ENCODE data around the gene MVB12B. TPM values are rescaled to one million over a fixed set of nuclear protein-coding genes. Genes with fewer than 3 reads are reported as not detected.
A peak's percentile ranks its signal among the peaks of the same experiment; 100 is the strongest.

MVB12B gene
- total and polyA plus RNA-seq, 2 donors: 4.4 to 11.5 TPM

- H3K36me3 ChIP-seq (ENCODE audit: control insufficient read depth in 2 of 2, insufficient read depth in 2 of 2, low read length in 1 of 2): peaks cover 0 to 8% of the 10 kb centered on the region in 2 donors
- no peak overlapping the region for H3K4me3 ChIP-seq (ENCODE audit: low read length in 2 of 2)
- no peak overlapping the region for H3K27ac ChIP-seq (ENCODE audit: low read depth in 1 of 2, low read length in 1 of 2)
- H3K9me3 ChIP-seq (ENCODE audit: control insufficient read depth in 2 of 2, insufficient read depth in 1 of 2, low read length in 1 of 2): no peaks in the 10 kb centered on the region
- 66% methylated on average over 20 of the region's 20 CpGs for WGBS
- peak in 6 of 9 donors; percentile 58 to 85 (median 81) for DNase-seq (ENCODE audit: low read depth in 6 of 9, low spot score in 9 of 9)
- H3K4me1 ChIP-seq (ENCODE audit: control insufficient read depth in 2 of 2, insufficient read depth in 2 of 2, low read length in 2 of 2): peaks cover 21 to 27% of the 10 kb centered on the region in 2 donors
- no peaks in the 10 kb centered on the region for H3K27me3 ChIP-seq (ENCODE audit: control insufficient read depth in 2 of 2, insufficient read depth in 1 of 2, low read length in 1 of 2)
Observed at GRCh38 chr9:126490871-126491567, 164.4 kb downstream of the MVB12B start.

DNA sequence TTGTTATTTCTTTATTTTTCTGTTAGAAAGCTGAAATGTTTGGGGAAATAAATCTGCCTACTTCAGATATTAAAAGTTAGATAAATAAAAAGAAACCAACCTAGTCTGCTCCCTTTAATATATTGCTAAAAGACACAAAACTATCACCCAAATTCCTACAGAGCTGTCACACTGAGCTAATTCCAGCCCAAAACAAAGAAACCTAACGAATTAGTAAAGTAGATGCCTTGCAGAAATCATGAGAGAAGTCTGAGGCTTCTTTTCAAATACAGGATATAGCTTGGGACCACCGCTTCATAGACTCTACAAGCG lies 164.9 kb downstream of the MVB12B start:
- Histone ChIP-seq H3K4me3 (ENCODE audit: low read length in 2 of 2) (no peak overlapping the region), H3K27me3 (ENCODE audit: control insufficient read depth in 2 of 2, insufficient read depth in 1 of 2, low read length in 1 of 2) (no peaks in the 10 kb centered on the region), H3K27ac (ENCODE audit: low read depth in 1 of 2, low read length in 1 of 2) (no peak overlapping the region), H3K36me3 (ENCODE audit: control insufficient read depth in 2 of 2, insufficient read depth in 2 of 2, low read length in 1 of 2) (peaks cover 0 to 3% of the 10 kb centered on the region in 2 donors), H3K4me1 (ENCODE audit: control insufficient read depth in 2 of 2, insufficient read depth in 2 of 2, low read length in 2 of 2) (peaks cover 21 to 27% of the 10 kb centered on the region in 2 donors), H3K9me3 (ENCODE audit: control insufficient read depth in 2 of 2, insufficient read depth in 1 of 2, low read length in 1 of 2) (no peaks in the 10 kb centered on the region)
- 89% methylated on average over 3 of the region's 3 CpGs for WGBS
- DNase-seq (ENCODE audit: low read depth in 6 of 9, low spot score in 9 of 9): no peak

- DNase-seq (ENCODE audit: low read depth in 6 of 9, low spot score in 9 of 9): no peak
Observed at GRCh38 chr9:126491949-126492348, 165.3 kb downstream of the MVB12B start.

GRCh38 chr9:126494264-126494663 lies 167.6 kb downstream of the MVB12B start:
- DNase-seq (ENCODE audit: low read depth in 6 of 9, low spot score in 9 of 9): no peak
- Histone ChIP-seq H3K4me1 (ENCODE audit: control insufficient read depth in 2 of 2, insufficient read depth in 2 of 2, low read length in 2 of 2) (peaks cover 15 to 21% of the 10 kb centered on the region in 2 donors), H3K27me3 (ENCODE audit: control insufficient read depth in 2 of 2, insufficient read depth in 1 of 2, low read length in 1 of 2) (peaks cover 0 to 4% of the 10 kb centered on the region in 2 donors), H3K27ac (ENCODE audit: low read depth in 1 of 2, low read length in 1 of 2) (no peak overlapping the region), H3K9me3 (ENCODE audit: control insufficient read depth in 2 of 2, insufficient read depth in 1 of 2, low read length in 1 of 2) (no peaks in the 10 kb centered on the region), H3K36me3 (ENCODE audit: control insufficient read depth in 2 of 2, insufficient read depth in 2 of 2, low read length in 1 of 2) (peaks cover 0 to 5% of the 10 kb centered on the region in 2 donors), H3K4me3 (ENCODE audit: low read length in 2 of 2) (no peak overlapping the region)
- WGBS: 96% methylated on average over 6 of the region's 6 CpGs

More at GRCh38 chr9:126491949-126492348, 165.3 kb downstream of the MVB12B start:
- Histone ChIP-seq H3K4me1 (ENCODE audit: control insufficient read depth in 2 of 2, insufficient read depth in 2 of 2, low read length in 2 of 2) (peaks cover 21 to 27% of the 10 kb centered on the region in 2 donors), H3K9me3 (ENCODE audit: control insufficient read depth in 2 of 2, insufficient read depth in 1 of 2, low read length in 1 of 2) (no peaks in the 10 kb centered on the region), H3K27ac (ENCODE audit: low read depth in 1 of 2, low read length in 1 of 2) (no peak overlapping the region), H3K27me3 (ENCODE audit: control insufficient read depth in 2 of 2, insufficient read depth in 1 of 2, low read length in 1 of 2) (no peaks in the 10 kb centered on the region), H3K36me3 (ENCODE audit: control insufficient read depth in 2 of 2, insufficient read depth in 2 of 2, low read length in 1 of 2) (peaks cover 0 to 3% of the 10 kb centered on the region in 2 donors), H3K4me3 (ENCODE audit: low read length in 2 of 2) (no peak overlapping the region)
- 95% methylated on average over 10 of the region's 10 CpGs for WGBS

DNA sequence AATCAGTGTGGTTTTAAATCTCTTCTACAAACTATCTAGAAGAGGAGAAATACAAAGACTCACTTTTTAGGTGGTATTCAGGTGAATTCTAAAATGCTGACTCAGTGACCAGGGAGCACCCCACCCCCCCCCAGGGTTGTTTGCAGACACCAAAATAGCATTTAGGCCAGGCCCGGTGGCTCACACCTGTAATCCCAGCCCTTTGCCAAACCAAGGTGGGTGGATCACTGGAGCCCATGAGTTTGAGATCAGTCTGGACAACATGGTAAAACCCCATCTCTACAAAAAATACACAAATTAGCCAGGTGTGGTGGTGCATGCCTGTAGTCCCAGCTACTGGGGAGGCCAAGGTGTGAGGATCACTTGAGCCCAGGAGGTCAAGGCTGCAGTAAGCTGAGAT lies 168.1 kb downstream of the MVB12B start:
- H3K36me3 ChIP-seq (ENCODE audit: control insufficient read depth in 2 of 2, insufficient read depth in 2 of 2, low read length in 1 of 2): peaks cover 0 to 5% of the 10 kb centered on the region in 2 donors
- H3K27me3 ChIP-seq (ENCODE audit: control insufficient read depth in 2 of 2, insufficient read depth in 1 of 2, low read length in 1 of 2): peaks cover 4 to 9% of the 10 kb centered on the region in 2 donors
- WGBS: 98% methylated on average over 1 of the region's 1 CpG
- no peak for DNase-seq (ENCODE audit: low read depth in 6 of 9, low spot score in 9 of 9)
- H3K4me1 ChIP-seq (ENCODE audit: control insufficient read depth in 2 of 2, insufficient read depth in 2 of 2, low read length in 2 of 2): peaks cover 12 to 21% of the 10 kb centered on the region in 2 donors
- H3K4me3 ChIP-seq (ENCODE audit: low read length in 2 of 2): no peak overlapping the region
- H3K27ac ChIP-seq (ENCODE audit: low read depth in 1 of 2, low read length in 1 of 2): no peak overlapping the region
- no peaks in the 10 kb centered on the region for H3K9me3 ChIP-seq (ENCODE audit: control insufficient read depth in 2 of 2, insufficient read depth in 1 of 2, low read length in 1 of 2)

DNA sequence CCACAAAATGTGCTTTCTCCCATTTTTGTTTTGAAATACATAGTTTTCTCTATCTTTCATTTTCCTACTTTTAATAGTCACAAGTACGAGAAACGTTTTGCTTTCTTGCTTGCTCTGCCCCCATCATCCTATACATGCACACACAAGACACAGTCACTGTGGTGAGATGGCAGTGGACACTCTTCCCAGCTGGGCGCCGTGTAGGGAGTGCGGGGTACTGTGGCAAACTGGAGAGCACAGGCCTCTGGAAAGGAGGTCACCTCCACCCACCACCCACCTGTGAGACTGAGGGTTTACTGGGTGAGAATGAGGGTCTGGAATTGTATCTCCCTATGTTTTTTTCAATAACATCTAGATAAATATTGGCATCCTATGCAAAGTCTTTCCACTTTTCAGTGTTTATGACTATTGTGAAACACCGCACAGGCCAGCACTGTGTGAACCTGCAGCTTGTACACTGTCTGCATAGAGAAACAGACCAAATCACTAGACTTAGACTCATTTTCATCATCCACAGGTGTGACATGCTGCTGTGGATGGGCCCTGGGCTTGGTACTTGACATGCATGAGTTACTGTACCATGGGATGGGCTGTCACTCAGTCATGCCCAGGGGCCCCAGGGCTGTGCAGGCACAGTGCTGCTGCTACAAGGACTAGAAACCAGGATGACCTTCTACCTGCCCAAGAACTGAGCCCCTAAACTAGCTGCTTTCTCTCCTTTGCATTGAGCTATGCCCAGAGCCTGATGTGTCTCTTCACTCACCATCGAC lies 169.0 kb downstream of the MVB12B start:
- H3K27ac ChIP-seq (ENCODE audit: low read depth in 1 of 2, low read length in 1 of 2): no peak overlapping the region
- WGBS: 88% methylated on average over 7 of the region's 7 CpGs

DNA sequence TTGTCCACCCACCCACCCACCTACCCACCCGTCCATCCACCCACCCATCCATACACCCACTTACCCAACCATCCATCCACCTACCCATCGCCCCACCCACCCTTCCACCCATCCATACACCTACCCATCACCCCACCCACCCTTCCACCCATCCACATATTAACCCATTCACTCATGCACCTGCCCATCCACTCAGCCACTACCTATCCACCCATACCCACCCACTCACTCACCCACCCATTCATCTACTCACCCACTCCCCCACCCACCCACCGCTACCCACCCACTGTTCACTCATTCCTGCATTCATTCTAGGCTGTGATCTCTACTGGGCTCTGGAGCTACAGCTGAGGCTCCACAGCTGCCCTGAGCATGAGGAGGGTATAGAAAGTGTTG lies 169.6 kb downstream of the MVB12B start:
- H3K27me3 ChIP-seq (ENCODE audit: control insufficient read depth in 2 of 2, insufficient read depth in 1 of 2, low read length in 1 of 2): peaks cover 14 to 23% of the 10 kb centered on the region in 2 donors
- peaks cover 0 to 5% of the 10 kb centered on the region in 2 donors for H3K36me3 ChIP-seq (ENCODE audit: control insufficient read depth in 2 of 2, insufficient read depth in 2 of 2, low read length in 1 of 2)
- H3K4me1 ChIP-seq (ENCODE audit: control insufficient read depth in 2 of 2, insufficient read depth in 2 of 2, low read length in 2 of 2): peaks cover 2 to 16% of the 10 kb centered on the region in 2 donors
- no peaks in the 10 kb centered on the region for H3K9me3 ChIP-seq (ENCODE audit: control insufficient read depth in 2 of 2, insufficient read depth in 1 of 2, low read length in 1 of 2)
- H3K4me3 ChIP-seq (ENCODE audit: low read length in 2 of 2): no peak overlapping the region
- no peak overlapping the region for H3K27ac ChIP-seq (ENCODE audit: low read depth in 1 of 2, low read length in 1 of 2)
- WGBS: 81% methylated on average over 3 of the region's 3 CpGs
- no peak for DNase-seq (ENCODE audit: low read depth in 6 of 9, low spot score in 9 of 9)

More for the DNA sequence above, 169.0 kb downstream of the MVB12B start:
- Histone ChIP-seq H3K36me3 (ENCODE audit: control insufficient read depth in 2 of 2, insufficient read depth in 2 of 2, low read length in 1 of 2) (peaks cover 0 to 5% of the 10 kb centered on the region in 2 donors), H3K9me3 (ENCODE audit: control insufficient read depth in 2 of 2, insufficient read depth in 1 of 2, low read length in 1 of 2) (no peaks in the 10 kb centered on the region), H3K4me3 (ENCODE audit: low read length in 2 of 2) (no peak overlapping the region), H3K27me3 (ENCODE audit: control insufficient read depth in 2 of 2, insufficient read depth in 1 of 2, low read length in 1 of 2) (peaks cover 12 to 17% of the 10 kb centered on the region in 2 donors), H3K4me1 (ENCODE audit: control insufficient read depth in 2 of 2, insufficient read depth in 2 of 2, low read length in 2 of 2) (peaks cover 7 to 16% of the 10 kb centered on the region in 2 donors)
- DNase-seq (ENCODE audit: low read depth in 6 of 9, low spot score in 9 of 9): no peak

DNA sequence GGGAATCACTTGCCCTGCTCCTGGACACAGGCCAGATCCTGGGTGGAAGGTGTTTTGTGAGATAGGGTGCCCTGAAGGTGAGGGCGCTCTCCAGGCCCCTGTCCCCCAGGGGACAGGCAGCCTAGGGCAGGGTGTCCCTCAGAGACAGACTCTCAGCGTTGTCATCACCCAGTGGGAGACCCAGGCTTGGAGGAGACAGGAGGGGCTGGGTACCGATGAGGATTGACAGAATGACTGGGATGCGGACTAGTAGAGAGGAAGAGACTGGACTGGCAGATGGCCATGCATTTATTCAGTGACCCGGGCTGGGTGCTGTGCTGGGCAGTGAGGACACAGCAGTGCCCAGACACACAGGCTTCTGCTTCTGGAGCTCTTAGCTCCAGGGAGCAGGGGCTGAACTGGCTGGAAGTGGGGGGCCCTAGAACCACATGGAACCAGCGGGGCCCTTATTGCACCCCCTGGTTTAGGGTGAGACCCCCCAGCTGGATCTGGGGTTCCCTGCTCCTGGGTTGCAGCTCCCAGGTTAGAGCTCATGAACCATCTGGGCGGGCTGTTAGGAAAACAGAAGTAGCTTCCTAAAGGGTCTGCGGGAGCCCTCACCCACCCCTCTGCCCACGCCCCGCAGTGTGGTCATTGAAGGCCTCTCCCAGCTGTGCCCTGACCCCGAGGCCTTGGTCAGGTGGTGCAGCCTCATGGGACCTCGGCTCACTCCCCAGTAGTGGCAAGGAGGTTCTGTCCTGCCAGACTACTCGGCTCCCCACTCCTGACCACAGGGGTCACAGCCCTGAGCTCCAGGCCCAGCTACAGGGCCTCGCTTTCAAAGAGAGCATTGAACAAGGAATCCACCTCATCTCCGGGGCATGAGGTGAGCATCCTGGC lies 170.4 kb downstream of the MVB12B start:
- Histone ChIP-seq H3K4me3 (ENCODE audit: low read length in 2 of 2) (no peak overlapping the region), H3K4me1 (ENCODE audit: control insufficient read depth in 2 of 2, insufficient read depth in 2 of 2, low read length in 2 of 2) (peaks cover 2 to 16% of the 10 kb centered on the region in 2 donors), H3K27me3 (ENCODE audit: control insufficient read depth in 2 of 2, insufficient read depth in 1 of 2, low read length in 1 of 2) (peaks cover 14 to 25% of the 10 kb centered on the region in 2 donors), H3K9me3 (ENCODE audit: control insufficient read depth in 2 of 2, insufficient read depth in 1 of 2, low read length in 1 of 2) (no peaks in the 10 kb centered on the region), H3K27ac (ENCODE audit: low read depth in 1 of 2, low read length in 1 of 2) (no peak overlapping the region), H3K36me3 (ENCODE audit: control insufficient read depth in 2 of 2, insufficient read depth in 2 of 2, low read length in 1 of 2) (peaks cover 0 to 5% of the 10 kb centered on the region in 2 donors)
- WGBS: 92% methylated on average over 15 of the region's 15 CpGs
- DNase-seq (ENCODE audit: low read depth in 6 of 9, low spot score in 9 of 9): no peak

Measured in thymus (tissue), 11 donors.